GM23248 (cell line): ENCODE measurements around the gene EFCAB5. TPM values are rescaled to one million over a fixed set of nuclear protein-coding genes. Genes with fewer than 3 reads are reported as not detected.

Experiments
- DNase-seq: peaks from one replicate; pipeline ENCODE4 v3.0.0-alpha.2; 2015
- H2AFZ ChIP-seq: fragments of 200-600 bp; sonication (generic); 2 replicates; pipeline ENCODE4 v1.6.1; 2016; ENCODE audit warnings: antibody characterized with exemption
- H3F3A ChIP-seq: fragments of 200-600 bp; sonication (generic); 2 replicates; pipeline ENCODE4 v1.6.1; 2016; ENCODE audit warnings: mild to moderate bottlenecking, antibody characterized with exemption, mixed run types; ENCODE audit not compliant: insufficient read depth
- H3K27ac ChIP-seq: fragments of 200-600 bp; sonication (generic); 2 replicates; pipeline ENCODE4 v1.5.1; 2016; ENCODE audit warnings: mild to moderate bottlenecking
- H3K27me3 ChIP-seq: fragments of 200-600 bp; sonication (generic); replicated peaks from 2 replicates; pipeline ENCODE4 v1.6.1; 2016; ENCODE audit warnings: mild to moderate bottlenecking; ENCODE audit not compliant: insufficient read depth
- H3K36me3 ChIP-seq: fragments of 200-600 bp; sonication (generic); 2 replicates; pipeline ENCODE4 v1.6.1; 2016; ENCODE audit warnings: low read depth, mild to moderate bottlenecking
- H3K4me1 ChIP-seq: fragments of 200-600 bp; sonication (generic); 2 replicates; pipeline ENCODE4 v1.6.1; 2016; ENCODE audit warnings: mild to moderate bottlenecking; ENCODE audit not compliant: insufficient read depth
- H3K4me2 ChIP-seq: fragments of 200-600 bp; sonication (generic); one replicate; pipeline ENCODE4 v1.6.1; 2016; ENCODE audit warnings: mild to moderate bottlenecking; ENCODE audit not compliant: unreplicated experiment
- H3K4me3 ChIP-seq: fragments of 200-600 bp; sonication (generic); 2 replicates; pipeline ENCODE4 v1.5.1; 2016; ENCODE audit warnings: mild to moderate bottlenecking
- H3K79me2 ChIP-seq: fragments of 200-600 bp; sonication (generic); 2 replicates; pipeline ENCODE4 v1.6.1; 2016; ENCODE audit warnings: mild to moderate bottlenecking; ENCODE audit not compliant: insufficient read depth
- H3K9ac ChIP-seq: fragments of 200-600 bp; sonication (generic); 2 replicates; pipeline ENCODE4 v1.6.1; 2016; ENCODE audit warnings: mild to moderate bottlenecking
- H3K9me2 ChIP-seq: fragments of 200-600 bp; sonication (generic); 2 replicates; pipeline ENCODE4 v1.6.1; 2016; ENCODE audit warnings: mixed run types, mild to moderate bottlenecking, moderate library complexity; ENCODE audit not compliant: insufficient read depth
- H3K9me3 ChIP-seq: fragments of 200-600 bp; sonication (generic); one replicate; pipeline ENCODE4 v1.6.1; 2017; ENCODE audit warnings: low read depth
- H4K20me1 ChIP-seq: fragments of 200-600 bp; sonication (generic); 2 replicates; pipeline ENCODE4 v1.6.0; 2016; ENCODE audit not compliant: insufficient read depth
- EZH2 ChIP-seq: fragments of 200-600 bp; sonication (generic); IDR thresholded peaks from 2 replicates; pipeline ENCODE4 v1.6.1; 2018; ENCODE audit warnings: antibody characterized with exemption, mild to moderate bottlenecking; ENCODE audit not compliant: insufficient read depth, poor library complexity, severe bottlenecking
- EZH2phosphoT487 ChIP-seq: fragments of 200-600 bp; sonication (generic); IDR thresholded peaks from 2 replicates; pipeline ENCODE4 v1.6.1; 2018; ENCODE audit warnings: antibody characterized with exemption, moderate library complexity, mild to moderate bottlenecking, low read depth; ENCODE audit not compliant: insufficient read depth
- WGBS, 2 experiments: methylation state at CpG; one replicate each; pipeline ENCODE4 v1.1.6; 2015 to 2017; ENCODE audit warnings: low lambda C conversion rate in 2 of 2, low coverage in 1 of 2; ENCODE audit errors: missing lambda C conversion rate in 2 of 2; 5-methylcytosine and 5-hydroxymethylcytosine counted together
- in situ Hi-C: fragments of 300-500 bp; cut with MboI; formaldehyde crosslinking; loops from 2 replicates; pipeline ENCODE4 v1.15.0; 2020
- polyA plus RNA-seq: library from polyadenylated mRNA; unstranded; fragments of >200 nt; fragmentation: Nextera tagmentation; extraction: Ambion mirVana; gene quantifications from 2 replicates; pipeline ENCODE4 v1.2.1, GENCODE V29; 2016
- total RNA-seq: library from RNA; depleted of rRNA; stranded (reverse); fragments of >200 nt; shearing (Covaris generic); gene quantifications from 2 replicates; pipeline ENCODE4 v1.2.3, GENCODE V29; 2014

EFCAB5 gene
- total and polyA plus RNA-seq, 2 experiments from 2014 or later = 0.41 TPM; not detected in 1

GRCh38 chr17:29936724-29937123 lies 4.7 kb upstream of the EFCAB5 start:
- Histone ChIP-seq H2AFZ (no peak overlapping the region), H3K9me2 (no peaks in the 10 kb centered on the region), H3K27ac (no peak overlapping the region), H3K9me3 (no peaks in the 10 kb centered on the region), H3K4me2 (no peak overlapping the region), H4K20me1 (no peaks in the 10 kb centered on the region), H3K4me3 (no peak overlapping the region), H3F3A (no peaks in the 10 kb centered on the region), H3K36me3 (no peaks in the 10 kb centered on the region), H3K27me3 (no peaks in the 10 kb centered on the region), H3K9ac (no peak overlapping the region), H3K4me1 (no peaks in the 10 kb centered on the region), H3K79me2 (no peaks in the 10 kb centered on the region)
- no peak for TF ChIP-seq EZH2
- no peak for TF ChIP-seq EZH2phosphoT487
- 67 to 79% methylated on average over 2 of the region's 2 CpGs for WGBS, 2 experiments
- in situ Hi-C loops = loop anchor here (10.0 kb wide), 1 partner anchor 292 kb away; no protein-coding TSS in a partner anchor
- DNase-seq = no peak

DNA sequence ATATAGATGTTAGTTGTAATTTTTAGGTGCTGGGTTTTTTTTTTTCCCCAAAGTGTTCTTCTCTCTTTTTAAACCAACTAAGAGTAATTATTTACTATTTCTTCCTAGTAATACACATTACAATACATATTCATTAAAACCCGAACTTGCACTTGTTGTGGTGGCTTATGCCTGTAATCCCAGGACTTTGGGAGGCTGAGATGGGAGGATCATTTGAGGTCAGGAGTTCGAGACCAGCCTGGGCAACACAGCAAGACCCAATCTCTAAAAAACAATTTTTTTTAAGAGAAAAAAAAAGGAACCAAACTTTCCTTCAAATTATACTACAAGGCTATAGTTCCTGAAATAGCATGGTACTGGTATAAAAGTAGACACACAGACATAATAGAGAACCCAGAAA lies 3.8 kb downstream of the EFCAB5 start:
- Histone ChIP-seq H3F3A (no peaks in the 10 kb centered on the region), H3K9me2 (no peaks in the 10 kb centered on the region), H2AFZ (no peak overlapping the region), H3K79me2 (no peaks in the 10 kb centered on the region), H3K9me3 (no peaks in the 10 kb centered on the region), H4K20me1 (no peaks in the 10 kb centered on the region), H3K27me3 (no peaks in the 10 kb centered on the region), H3K4me3 (no peak overlapping the region), H3K9ac (no peak overlapping the region), H3K36me3 (no peaks in the 10 kb centered on the region), H3K4me1 (no peaks in the 10 kb centered on the region), H3K4me2 (no peak overlapping the region), H3K27ac (no peak overlapping the region)
- WGBS, 2 experiments = 68 to 72% methylated on average over 2 of the region's 2 CpGs
- TF ChIP-seq EZH2 (no peak), EZH2phosphoT487 (no peak)
- DNase-seq = no peak
- in situ Hi-C loops = no loop called here

DNA sequence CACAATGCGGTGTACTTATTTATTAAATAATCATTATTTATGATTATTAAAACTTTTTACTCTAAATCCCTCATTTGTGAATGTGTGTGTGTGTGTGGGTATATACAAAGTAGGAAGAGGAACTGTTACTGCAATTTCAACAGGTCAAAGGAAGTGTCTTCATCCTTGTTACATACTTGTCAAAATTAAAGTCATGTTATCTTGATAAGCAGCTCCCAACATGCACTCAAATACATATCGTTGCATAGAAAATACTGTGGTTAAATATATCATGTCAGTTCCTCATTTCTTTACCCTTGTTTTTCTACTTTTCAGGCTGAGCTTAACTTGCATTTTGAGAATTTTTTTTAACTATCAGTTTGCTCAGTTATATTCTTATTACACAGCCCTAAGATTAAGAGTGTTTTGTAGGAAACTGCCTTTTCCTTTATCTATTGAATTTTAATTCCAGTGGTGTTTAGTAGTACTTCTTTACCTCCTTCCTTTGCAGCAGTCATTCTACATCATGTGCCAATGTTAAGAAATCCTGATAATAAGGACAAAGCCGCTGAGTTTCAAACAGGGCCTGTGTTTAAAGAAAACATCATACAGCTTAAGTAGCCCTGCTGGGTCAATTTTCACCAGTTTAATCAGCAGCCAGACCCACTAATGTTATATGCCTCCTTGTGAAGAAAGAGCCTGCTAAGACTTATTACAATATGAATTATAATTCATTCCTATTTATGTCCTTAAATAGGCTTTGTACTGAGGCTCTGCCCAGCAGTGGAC lies 7.2 kb downstream of the EFCAB5 start:
- no peaks in the 10 kb centered on the region for H3K9me3 ChIP-seq
- 92 to 96% methylated on average over 3 of the region's 3 CpGs for WGBS, 2 experiments
- DNase-seq = no peak
- H3K4me1 ChIP-seq = no peaks in the 10 kb centered on the region
- no peaks in the 10 kb centered on the region for H3F3A ChIP-seq
- no peak overlapping the region for H3K9ac ChIP-seq
- no peaks in the 10 kb centered on the region for H3K36me3 ChIP-seq
- no peak overlapping the region for H2AFZ ChIP-seq
- no peak for TF ChIP-seq EZH2phosphoT487
- TF ChIP-seq EZH2 = no peak
- no peaks in the 10 kb centered on the region for H4K20me1 ChIP-seq
- H3K79me2 ChIP-seq = no peaks in the 10 kb centered on the region
- H3K9me2 ChIP-seq = no peaks in the 10 kb centered on the region
- in situ Hi-C loops = no loop called here
- no peak overlapping the region for H3K4me3 ChIP-seq
- no peak overlapping the region for H3K4me2 ChIP-seq
- no peaks in the 10 kb centered on the region for H3K27me3 ChIP-seq
- H3K27ac ChIP-seq = no peak overlapping the region

DNA sequence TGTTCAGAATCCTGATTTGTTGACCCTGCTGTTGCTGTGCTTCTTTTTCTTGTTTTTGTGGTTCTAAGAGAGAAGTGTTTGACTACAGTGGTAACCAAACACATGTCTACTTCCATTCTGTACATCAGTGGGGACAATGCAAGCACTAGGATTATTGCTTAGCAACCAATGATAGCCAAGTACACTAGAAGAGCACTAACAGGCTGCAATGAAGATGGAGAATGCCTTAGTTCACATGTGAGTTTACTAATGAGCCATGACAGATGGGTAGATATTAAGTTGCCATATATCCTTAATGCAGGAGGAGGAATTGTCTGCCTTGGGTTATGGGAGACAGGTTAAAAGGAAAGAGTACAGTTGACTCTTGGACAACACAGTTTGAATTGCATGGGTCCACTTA lies 8.3 kb downstream of the EFCAB5 start:
- Histone ChIP-seq H3K4me3 (no peak overlapping the region), H4K20me1 (no peaks in the 10 kb centered on the region), H3K9ac (no peak overlapping the region), H3K79me2 (no peaks in the 10 kb centered on the region), H3K9me2 (no peaks in the 10 kb centered on the region), H3K4me2 (no peak overlapping the region), H3F3A (no peaks in the 10 kb centered on the region), H3K36me3 (no peaks in the 10 kb centered on the region), H2AFZ (no peak overlapping the region), H3K27ac (no peak overlapping the region), H3K9me3 (no peaks in the 10 kb centered on the region), H3K27me3 (no peaks in the 10 kb centered on the region), H3K4me1 (no peaks in the 10 kb centered on the region)
- in situ Hi-C loops = no loop called here
- TF ChIP-seq EZH2phosphoT487 (no peak), EZH2 (no peak)
- no peak for DNase-seq

DNA sequence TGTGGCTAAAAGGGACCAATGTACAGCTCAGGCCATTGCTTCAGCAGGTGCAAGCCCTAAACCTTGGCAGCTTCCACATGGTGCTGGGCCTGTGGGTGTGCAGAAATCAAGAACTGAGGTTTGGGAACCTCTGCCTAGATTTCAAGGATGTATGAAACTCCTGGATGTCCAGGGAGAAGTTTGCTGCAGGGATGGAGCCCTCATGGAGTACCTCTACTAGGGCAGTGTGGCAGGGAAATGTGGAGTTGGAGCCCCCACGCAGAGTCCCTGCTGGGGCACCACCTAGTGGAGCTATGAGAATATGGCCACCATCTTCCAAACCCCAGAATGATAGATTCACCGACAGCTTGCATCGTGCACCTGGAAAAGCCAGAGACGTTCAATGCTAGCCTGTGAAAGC lies 13.0 kb downstream of the EFCAB5 start:
- Histone ChIP-seq H4K20me1 (no peaks in the 10 kb centered on the region), H3K79me2 (no peaks in the 10 kb centered on the region), H3K36me3 (no peaks in the 10 kb centered on the region), H3K27me3 (no peaks in the 10 kb centered on the region), H3K4me2 (no peak overlapping the region), H3K4me1 (peaks cover 8% of the 10 kb centered on the region), H2AFZ (no peak overlapping the region), H3K9me2 (no peaks in the 10 kb centered on the region), H3K9me3 (no peaks in the 10 kb centered on the region), H3F3A (peaks cover 10% of the 10 kb centered on the region; the same call in 1 of the 2 replicates), H3K9ac (no peak overlapping the region), H3K27ac (no peak overlapping the region), H3K4me3 (no peak overlapping the region)
- no peak for DNase-seq
- TF ChIP-seq EZH2 (no peak), EZH2phosphoT487 (no peak)
- 72 to 75% methylated on average over 4 of the region's 4 CpGs for WGBS, 2 experiments
- in situ Hi-C loops = no loop called here
